Measurements from ENCODE around the gene TIMP2.

DNA sequence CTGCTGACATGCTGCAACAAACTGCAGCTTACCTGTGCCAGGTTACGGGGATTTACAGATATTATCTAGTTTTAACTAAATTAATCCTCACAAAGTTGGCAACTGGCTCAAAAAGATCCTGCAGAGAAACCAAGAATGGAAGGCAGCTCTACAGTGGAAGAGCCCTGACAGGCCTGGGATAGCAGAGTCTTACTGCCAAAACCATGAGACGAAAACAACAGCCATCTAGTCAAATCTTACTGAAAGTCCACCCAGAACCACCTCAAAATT, 92.7 kb downstream of the TIMP2 start:
- TF ChIP-seq, protein P1, sequence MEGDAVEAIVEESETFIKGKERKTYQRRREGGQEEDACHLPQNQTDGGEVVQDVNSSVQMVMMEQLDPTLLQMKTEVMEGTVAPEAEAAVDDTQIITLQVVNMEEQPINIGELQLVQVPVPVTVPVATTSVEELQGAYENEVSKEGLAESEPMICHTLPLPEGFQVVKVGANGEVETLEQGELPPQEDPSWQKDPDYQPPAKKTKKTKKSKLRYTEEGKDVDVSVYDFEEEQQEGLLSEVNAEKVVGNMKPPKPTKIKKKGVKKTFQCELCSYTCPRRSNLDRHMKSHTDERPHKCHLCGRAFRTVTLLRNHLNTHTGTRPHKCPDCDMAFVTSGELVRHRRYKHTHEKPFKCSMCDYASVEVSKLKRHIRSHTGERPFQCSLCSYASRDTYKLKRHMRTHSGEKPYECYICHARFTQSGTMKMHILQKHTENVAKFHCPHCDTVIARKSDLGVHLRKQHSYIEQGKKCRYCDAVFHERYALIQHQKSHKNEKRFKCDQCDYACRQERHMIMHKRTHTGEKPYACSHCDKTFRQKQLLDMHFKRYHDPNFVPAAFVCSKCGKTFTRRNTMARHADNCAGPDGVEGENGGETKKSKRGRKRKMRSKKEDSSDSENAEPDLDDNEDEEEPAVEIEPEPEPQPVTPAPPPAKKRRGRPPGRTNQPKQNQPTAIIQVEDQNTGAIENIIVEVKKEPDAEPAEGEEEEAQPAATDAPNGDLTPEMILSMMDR (IDR thresholded peaks at IDR 0.05; ENCODE audit: low read depth, low read length, poor library complexity, severe bottlenecking) = no peak
- TF ChIP-seq EZH2phosphoT487 (IDR thresholded peaks at IDR 0.05; ENCODE audit: borderline replicate concordance, low read length) = no peak

All from DOHH2 (cell line).